SH-SY5Y (cell line): ENCODE results near the gene SPATA32.

Source experiments
- GATA2 ChIP-seq: IDR thresholded peaks from 2 replicates; pipeline ENCODE4 v1.6.1; 2011; ENCODE audit warnings: mild to moderate bottlenecking, low read depth, low read length
- GATA3 ChIP-seq: IDR thresholded peaks from 2 replicates; pipeline ENCODE4 v1.6.1; 2011; ENCODE audit warnings: low read depth, mild to moderate bottlenecking, low read length, moderate library complexity

Gene SPATA32

GRCh38 chr17:45267436-45268055 lies 5.7 kb upstream of the SPATA32 start:
- no peak for TF ChIP-seq GATA2

- no peak for TF ChIP-seq GATA3
- TF ChIP-seq GATA2 = no peak
Measured at GRCh38 chr17:45266372-45266926, 4.6 kb upstream of the SPATA32 start.

GRCh38 chr17:45265821-45266220 lies 3.9 kb upstream of the SPATA32 start:
- TF ChIP-seq GATA2 (no peak), GATA3 (no peak)

GRCh38 chr17:45264988-45265387 lies 3.1 kb upstream of the SPATA32 start:
- TF ChIP-seq GATA2 (no peak), GATA3 (no peak)

- TF ChIP-seq GATA3 (no peak), GATA2 (no peak)
Measured at GRCh38 chr17:45264430-45264829, 2.5 kb upstream of the SPATA32 start.

GRCh38 chr17:45263477-45263860 lies 1.6 kb upstream of the SPATA32 start:
- TF ChIP-seq GATA3 = no peak
- no peak for TF ChIP-seq GATA2

- TF ChIP-seq GATA3 = no peak
Measured at GRCh38 chr17:45262516-45263476, 902 bp upstream of the SPATA32 start.

GRCh38 chr17:45260204-45260783 lies 1.6 kb downstream of the SPATA32 start:
- TF ChIP-seq GATA2 (no peak), GATA3 (no peak)

GRCh38 chr17:45258981-45259380 lies 2.9 kb downstream of the SPATA32 start:
- TF ChIP-seq GATA3 = no peak
- TF ChIP-seq GATA2 = no peak

- TF ChIP-seq GATA2 (no peak), GATA3 (no peak)
Measured at GRCh38 chr17:45257115-45257514, 4.8 kb downstream of the SPATA32 start.

GRCh38 chr17:45256114-45256966 lies 5.6 kb downstream of the SPATA32 start:
- TF ChIP-seq GATA3 = no peak
- no peak for TF ChIP-seq GATA2

- TF ChIP-seq GATA3 = no peak
- no peak for TF ChIP-seq GATA2
Measured at GRCh38 chr17:45255358-45255757, 6.5 kb downstream of the SPATA32 start.

GRCh38 chr17:45253879-45254278 lies 8.0 kb downstream of the SPATA32 start:
- TF ChIP-seq GATA3 (no peak), GATA2 (no peak)

GRCh38 chr17:45251931-45252330 lies 10.0 kb downstream of the SPATA32 start:
- TF ChIP-seq GATA3 (no peak), GATA2 (no peak)
